Kidney epithelial cell (primary cell): ENCODE data around the gene AMBRA1. TPM values are rescaled to one million over a fixed set of nuclear protein-coding genes. Genes with fewer than 3 reads are reported as not detected.

Source experiments
- DNase-seq: peaks from one replicate; pipeline ENCODE4 v3.0.0-alpha.2; 2010; ENCODE audit warnings: low read depth
- H3K27me3 ChIP-seq: 2 replicates; pipeline ENCODE4 v1.6.0; 2011; ENCODE audit warnings: low read length; ENCODE audit not compliant: control insufficient read depth, insufficient read depth
- H3K36me3 ChIP-seq: 2 replicates; pipeline ENCODE4 v1.5.1; 2011; ENCODE audit warnings: low read length; ENCODE audit not compliant: control insufficient read depth, insufficient read depth
- H3K4me3 ChIP-seq: 2 replicates; pipeline ENCODE4 v1.5.1; 2011; ENCODE audit warnings: low read depth, mild to moderate bottlenecking, control low read depth, low read length
- total RNA-seq: library from RNA; depleted of rRNA; stranded (reverse); fragments of >200 nt; gene quantifications from 2 replicates; pipeline ENCODE4 v1.2.3, GENCODE V29; 2015
- TF ChIP-seq, protein P1 (sequence below): IDR thresholded peaks from 2 replicates; pipeline ENCODE4 v1.5.1; 2011; ENCODE audit warnings: mild to moderate bottlenecking, moderate library complexity, low read length, control low read depth, inconsistent platforms; ENCODE audit not compliant: insufficient read depth, poor library complexity, severe bottlenecking

AMBRA1 gene
- total RNA-seq, 1 donor from 2014 or later: 23.1 TPM

- H3K27me3 ChIP-seq: no peaks in the 10 kb centered on the region
- H3K4me3 ChIP-seq: no peak overlapping the region
- TF ChIP-seq, protein P1, sequence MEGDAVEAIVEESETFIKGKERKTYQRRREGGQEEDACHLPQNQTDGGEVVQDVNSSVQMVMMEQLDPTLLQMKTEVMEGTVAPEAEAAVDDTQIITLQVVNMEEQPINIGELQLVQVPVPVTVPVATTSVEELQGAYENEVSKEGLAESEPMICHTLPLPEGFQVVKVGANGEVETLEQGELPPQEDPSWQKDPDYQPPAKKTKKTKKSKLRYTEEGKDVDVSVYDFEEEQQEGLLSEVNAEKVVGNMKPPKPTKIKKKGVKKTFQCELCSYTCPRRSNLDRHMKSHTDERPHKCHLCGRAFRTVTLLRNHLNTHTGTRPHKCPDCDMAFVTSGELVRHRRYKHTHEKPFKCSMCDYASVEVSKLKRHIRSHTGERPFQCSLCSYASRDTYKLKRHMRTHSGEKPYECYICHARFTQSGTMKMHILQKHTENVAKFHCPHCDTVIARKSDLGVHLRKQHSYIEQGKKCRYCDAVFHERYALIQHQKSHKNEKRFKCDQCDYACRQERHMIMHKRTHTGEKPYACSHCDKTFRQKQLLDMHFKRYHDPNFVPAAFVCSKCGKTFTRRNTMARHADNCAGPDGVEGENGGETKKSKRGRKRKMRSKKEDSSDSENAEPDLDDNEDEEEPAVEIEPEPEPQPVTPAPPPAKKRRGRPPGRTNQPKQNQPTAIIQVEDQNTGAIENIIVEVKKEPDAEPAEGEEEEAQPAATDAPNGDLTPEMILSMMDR: no peak
- peaks cover 2% of the 10 kb centered on the region for H3K36me3 ChIP-seq
- no peak for DNase-seq
Measured at GRCh38 chr11:46431211-46431610, 162.6 kb downstream of the AMBRA1 start.

DNA sequence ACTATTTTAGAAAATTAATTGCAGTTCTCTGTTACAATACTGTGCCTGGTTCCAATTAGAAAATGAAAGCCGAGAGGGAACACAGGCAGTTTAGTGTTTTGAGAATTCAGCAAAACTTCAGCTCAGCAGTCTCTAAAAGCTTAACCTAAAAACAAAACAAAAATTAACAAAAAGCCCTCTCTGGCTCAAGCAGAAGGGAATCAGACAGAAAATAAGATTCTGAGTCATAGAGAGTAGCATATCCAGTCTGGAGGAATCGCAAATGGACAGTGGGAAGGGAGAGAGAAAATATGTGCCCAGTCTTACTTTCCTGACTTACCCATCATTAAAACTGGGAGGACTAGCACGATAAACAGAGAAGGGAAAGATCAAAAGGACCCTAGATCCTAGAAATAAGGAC, 164.1 kb downstream of the AMBRA1 start:
- Histone ChIP-seq H3K4me3 (no peak overlapping the region), H3K27me3 (no peaks in the 10 kb centered on the region), H3K36me3 (peaks cover 2% of the 10 kb centered on the region)
- TF ChIP-seq, protein P1: no peak
- no peak for DNase-seq

- DNase-seq: no peak
- TF ChIP-seq, protein P1: no peak
- no peak overlapping the region for H3K4me3 ChIP-seq
- no peaks in the 10 kb centered on the region for H3K27me3 ChIP-seq
- H3K36me3 ChIP-seq: no peaks in the 10 kb centered on the region
Measured at GRCh38 chr11:46427364-46427763, 166.5 kb downstream of the AMBRA1 start.

GRCh38 chr11:46426233-46426991, 167.4 kb downstream of the AMBRA1 start:
- Histone ChIP-seq H3K27me3 (no peaks in the 10 kb centered on the region), H3K36me3 (no peaks in the 10 kb centered on the region), H3K4me3 (no peak overlapping the region)
- no peak for DNase-seq
- TF ChIP-seq, protein P1: no peak

DNA sequence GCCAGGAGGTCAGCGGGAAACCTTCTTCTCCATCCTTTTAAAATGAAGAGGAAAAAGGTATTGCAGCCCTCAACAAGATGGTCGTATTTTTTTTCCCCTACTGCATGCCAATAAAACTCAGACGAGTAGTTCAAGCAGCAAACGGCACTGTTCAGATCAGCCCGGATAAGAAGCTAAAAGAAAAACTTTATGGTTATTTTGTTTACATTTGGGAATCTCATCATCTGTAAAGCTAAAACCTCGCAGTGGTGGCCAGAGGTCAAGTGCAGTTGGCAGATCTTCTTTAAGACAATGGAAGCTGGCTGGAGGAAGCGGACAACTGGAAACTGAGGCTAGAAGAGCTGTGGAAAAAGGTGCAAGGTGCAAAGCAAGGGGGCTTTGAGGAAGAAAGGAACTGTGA, 171.2 kb downstream of the AMBRA1 start:
- no peak for DNase-seq
- no peaks in the 10 kb centered on the region for H3K27me3 ChIP-seq
- no peaks in the 10 kb centered on the region for H3K36me3 ChIP-seq
- no peak overlapping the region for H3K4me3 ChIP-seq
- TF ChIP-seq, protein P1: no peak
